ENCODE measurements around the gene ENPP1.
A peak's percentile ranks its signal among the peaks of the same experiment; 100 is the strongest.
"Not testable (repeated sequence)": the region's sequence is repeated elsewhere in the genome, so short reads cannot be mapped to it uniquely, and the experiment has no call there.

Gene ENPP1

DNA sequence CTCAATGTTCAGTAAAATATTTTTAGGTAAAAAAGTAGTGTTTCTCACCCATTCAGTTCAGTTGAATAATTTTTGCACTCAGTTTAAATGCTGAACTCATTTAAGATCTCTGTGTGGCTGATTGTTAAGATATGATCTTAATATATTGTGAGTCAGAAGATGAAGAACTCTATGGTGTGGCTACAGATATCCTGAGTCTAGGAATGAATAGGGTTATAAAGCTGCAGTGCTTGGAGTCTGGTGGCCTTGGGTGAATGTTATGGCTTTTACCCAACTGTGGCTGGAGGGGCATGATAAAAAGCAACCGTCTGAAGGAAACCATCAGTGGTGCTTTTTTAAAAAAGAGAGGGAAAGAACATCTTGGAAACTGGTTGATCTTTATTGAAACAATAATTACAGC lies 77.4 kb downstream of the ENPP1 start:
- DNase-seq, result no peak

DNA sequence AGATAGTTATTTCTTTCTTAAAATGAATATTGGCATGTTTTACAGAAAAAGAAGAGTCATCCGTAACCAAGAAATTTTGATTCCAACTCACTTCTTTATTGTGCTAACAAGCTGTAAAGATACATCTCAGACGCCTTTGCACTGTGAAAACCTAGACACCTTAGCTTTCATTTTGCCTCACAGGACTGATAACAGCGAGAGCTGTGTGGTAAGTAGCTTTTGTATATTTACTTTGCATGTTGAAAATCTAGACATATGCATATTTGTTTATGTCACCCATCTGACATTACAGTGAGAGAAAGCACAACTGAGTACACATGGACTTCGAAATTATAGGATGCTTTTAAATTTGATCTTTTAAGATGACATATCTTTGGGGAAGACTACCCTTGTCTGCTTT lies 78.7 kb downstream of the ENPP1 start:
- no peak for DNase-seq

GRCh38 chr6:131890091-131890490 lies 82.3 kb downstream of the ENPP1 start:
- peak; percentile 38 for DNase-seq

- DNase-seq, result no peak
Observed at GRCh38 chr6:131893198-131893597, 85.4 kb downstream of the ENPP1 start.

DNA sequence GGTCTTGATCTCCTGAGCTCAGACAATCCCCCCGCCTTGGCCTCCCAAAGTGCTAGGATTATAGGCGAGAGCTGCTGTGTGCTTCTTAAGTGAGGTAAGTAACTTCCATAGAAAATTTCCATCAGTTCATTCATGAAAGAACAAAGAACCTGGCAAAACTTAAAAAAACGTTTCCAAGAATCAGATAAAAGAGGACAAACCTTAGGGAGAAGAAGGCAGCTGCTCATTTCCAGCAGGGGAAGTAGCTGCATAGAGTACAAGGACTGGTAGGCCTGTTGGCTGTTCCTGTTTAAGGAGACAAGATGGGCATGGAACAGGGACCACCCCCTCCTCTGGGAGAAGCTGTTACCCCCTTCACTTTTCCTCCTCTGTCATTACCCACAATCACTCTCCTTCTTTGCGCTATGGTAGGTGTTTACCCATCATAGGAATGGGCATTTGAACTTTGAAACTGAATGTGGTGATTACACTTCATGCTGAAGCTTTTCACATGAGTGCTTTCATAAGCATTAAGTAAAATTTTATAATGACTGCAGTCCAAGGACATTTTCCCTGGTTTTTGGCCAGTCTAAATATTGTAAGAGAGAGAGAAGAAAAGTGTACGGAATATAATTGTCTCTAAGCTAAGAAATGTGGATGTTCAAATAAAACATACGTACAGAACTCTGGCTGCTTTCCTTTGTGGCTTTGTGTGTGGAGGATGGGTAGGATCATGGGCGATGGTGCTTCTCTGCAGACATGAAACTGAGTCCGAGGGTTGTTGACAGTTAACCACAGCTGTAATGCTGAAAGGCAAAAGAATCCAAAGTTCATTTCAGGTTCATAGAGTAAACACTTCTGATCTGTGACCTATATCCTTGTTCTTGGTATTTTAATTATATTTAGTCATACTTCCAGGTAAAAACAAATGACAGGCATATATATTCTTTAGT lies 86.9 kb downstream of the ENPP1 start:
- DNase-seq, result peak; percentile 1

DNA sequence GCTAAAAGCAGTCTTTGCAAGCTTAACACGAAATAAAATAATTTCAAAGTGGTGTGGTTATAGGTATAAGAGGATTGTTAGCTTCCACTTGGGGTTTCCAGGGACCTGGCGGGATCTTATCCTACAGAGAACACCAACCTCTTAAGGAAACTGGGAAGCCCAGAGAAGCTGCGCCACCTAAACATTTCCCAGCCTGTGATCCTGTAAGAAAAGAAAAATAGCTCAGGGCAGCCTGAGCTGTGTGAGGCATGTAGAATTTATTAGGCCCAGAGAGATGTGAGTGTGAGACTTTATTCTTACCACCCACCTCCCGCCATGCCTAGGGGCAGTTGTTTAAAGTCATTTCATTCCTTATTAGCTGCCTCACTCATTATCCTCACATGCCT lies 89.2 kb downstream of the ENPP1 start:
- no peak for DNase-seq

GRCh38 chr6:131897621-131898020 lies 89.8 kb downstream of the ENPP1 start:
- DNase-seq, result no peak

GRCh38 chr6:131898718-131899117 lies 90.9 kb downstream of the ENPP1 start:
- no peak for DNase-seq

DNA sequence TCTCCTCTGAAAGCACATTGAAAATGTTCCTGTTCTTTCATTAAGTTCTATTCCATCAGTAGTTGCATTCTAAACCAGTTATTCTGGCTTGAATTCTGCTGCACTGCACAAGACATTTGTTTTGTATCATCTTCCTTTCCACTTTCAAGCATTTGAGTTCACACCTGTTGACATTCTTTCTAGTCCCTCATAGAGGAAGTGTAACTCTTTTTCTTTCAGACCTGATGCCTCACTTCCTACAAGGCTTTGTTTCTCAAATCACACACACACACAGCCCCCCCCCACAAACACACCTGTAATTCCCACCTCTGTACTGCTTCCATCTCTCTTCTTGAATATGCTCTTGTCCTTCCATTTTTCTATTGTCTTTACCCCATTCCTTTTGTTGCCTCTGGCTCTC lies 92.4 kb downstream of the ENPP1 start:
- DNase-seq, result no peak

- not testable (repeated sequence) for DNase-seq
Observed at GRCh38 chr6:131901326-131901873, 93.6 kb downstream of the ENPP1 start.

DNA sequence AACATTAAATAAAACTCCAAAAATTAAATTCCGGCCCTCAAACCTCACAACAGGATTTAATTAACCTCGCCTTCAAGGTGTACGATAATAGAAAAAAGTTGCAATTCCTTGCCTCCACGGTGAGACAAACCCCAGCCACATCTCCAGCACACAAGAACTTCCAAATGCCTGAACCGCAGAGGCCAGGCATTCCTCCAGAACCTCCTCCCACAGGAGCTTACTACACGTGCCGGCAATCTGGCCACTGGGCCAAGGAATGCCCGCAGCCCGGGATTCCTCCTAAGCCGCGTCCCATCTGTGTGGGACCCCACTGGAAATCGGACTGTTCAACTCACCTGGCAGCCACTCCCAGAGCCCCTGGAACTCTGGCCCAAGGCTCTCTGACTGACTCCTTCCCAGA lies 95.9 kb downstream of the ENPP1 start:
- not testable (repeated sequence) for DNase-seq

DNA sequence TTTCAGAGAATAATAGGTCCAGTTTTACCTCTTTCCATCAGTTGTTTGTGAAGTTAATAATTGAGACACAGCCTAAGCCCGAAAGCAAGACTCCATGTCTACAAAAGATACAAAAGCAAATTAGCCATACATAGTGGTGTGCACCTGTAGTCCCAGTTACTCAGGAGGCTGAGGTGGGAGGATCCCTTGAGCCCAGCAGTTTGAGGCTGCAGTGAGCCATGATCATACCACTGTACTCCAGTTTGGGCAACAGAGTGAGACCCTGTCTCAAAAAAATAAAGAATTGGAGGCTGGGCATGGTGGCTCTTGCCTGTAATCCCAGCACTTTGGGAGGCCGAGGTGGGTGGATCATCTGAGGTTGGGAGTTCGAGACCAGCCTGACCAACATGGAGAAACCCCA lies 101.0 kb downstream of the ENPP1 start:
- not testable (repeated sequence) for DNase-seq

- peak; percentile 69 for DNase-seq
Observed at GRCh38 chr6:131909408-131910218, 101.8 kb downstream of the ENPP1 start.

GRCh38 chr6:131910219-131910589 lies 102.4 kb downstream of the ENPP1 start:
- DNase-seq, result no peak

DNA sequence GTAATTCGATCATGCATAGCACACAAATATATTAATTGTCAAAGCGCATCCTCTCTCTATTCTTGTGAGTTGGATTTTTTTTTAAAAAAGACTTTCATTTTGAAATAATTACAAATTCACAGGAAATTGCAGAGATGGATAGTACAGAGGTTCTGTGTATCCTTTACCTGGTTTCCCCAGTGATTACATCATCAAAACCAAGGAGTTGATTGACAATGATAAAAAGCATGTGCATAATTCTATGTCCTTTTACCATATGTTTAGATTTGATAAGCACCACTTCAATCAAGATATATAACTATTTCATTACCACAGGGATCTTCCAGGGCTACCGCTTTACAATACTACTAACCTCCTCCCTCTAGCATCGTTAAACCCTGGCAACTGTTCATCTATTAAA lies 103.1 kb downstream of the ENPP1 start:
- no peak for DNase-seq

DNA sequence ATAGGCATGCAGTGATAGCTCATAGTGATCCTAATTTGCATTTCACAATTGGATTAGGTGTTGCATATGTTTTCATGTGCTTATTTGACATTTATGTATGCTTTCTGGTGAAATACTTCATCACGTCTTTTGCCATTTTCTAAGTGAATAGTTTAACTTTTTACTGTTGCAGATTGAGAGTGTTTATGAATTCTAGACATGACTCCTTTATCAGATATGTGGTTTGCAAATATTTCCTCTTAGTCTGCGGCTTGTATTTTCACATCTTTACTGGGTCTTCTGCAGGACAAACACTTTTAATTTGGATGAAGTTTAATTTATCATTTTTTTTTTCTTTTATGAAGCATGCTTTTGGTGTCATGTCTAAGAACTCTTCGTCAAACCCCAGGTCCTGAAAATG lies 104.1 kb downstream of the ENPP1 start:
- DNase-seq, result no peak

- DNase-seq, result no peak
Observed at GRCh38 chr6:131914234-131914633, 106.4 kb downstream of the ENPP1 start.

- peak; percentile 58 for DNase-seq
Observed at GRCh38 chr6:131914967-131915751, 107.3 kb downstream of the ENPP1 start.

DNA sequence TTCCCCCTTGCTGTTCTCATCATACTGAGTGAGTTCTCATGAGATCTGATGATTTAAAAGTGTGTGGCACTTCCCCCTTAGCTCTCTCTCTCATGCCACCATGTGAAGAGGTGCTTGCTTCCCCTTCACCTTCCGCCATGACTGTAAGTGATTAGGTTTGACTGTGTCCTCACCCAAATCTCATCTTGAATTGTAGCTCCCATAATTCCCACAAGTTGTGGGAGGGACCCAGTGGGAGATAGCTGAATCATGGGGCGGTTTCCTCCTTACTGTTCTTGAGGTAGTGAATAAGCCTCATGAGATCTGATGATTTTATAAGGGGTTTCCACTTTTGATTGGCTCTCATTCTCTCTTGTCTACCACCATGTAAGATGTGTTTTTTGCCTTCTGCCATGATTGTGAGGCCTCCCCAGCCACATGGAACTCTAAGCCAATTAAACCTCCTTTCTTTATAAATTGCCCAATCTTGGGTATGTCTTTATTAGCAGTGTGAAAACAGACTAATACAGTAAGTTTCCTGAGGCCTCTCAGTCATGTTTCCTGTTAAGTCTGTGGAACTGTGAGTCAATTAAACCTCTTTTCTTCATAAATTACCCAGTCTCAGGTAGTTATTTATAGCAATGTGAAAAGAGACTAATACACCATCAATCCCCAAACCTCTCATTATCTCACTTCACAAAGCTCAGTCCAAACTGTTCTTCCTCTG lies 108.4 kb downstream of the ENPP1 start:
- not testable (repeated sequence) for DNase-seq

DNA sequence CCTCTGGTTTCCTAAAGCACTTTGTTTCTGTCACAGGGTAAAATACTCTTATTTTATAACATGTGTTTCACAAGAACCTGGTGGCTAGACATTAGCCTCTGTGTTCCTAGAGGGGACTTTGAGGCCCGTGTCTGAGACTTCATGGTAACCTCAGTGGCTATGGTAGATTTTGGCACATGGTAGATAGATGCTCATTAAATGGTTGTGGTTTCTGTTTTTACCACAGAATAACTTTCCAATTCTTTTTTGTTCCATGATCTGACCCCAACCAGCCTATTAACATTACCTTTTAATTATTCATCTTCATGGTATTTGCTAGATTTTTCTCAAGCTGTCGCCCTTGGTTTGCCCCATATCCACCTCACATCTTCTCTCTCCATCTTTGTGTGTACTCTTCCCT lies 109.0 kb downstream of the ENPP1 start:
- DNase-seq, result no peak

- no peak for DNase-seq
Observed at GRCh38 chr6:131917318-131917717, 109.5 kb downstream of the ENPP1 start.

Measured in kidney glomerular epithelial cell (primary cell).